ENCODE data around the gene GAPDH. TPM values are rescaled to one million over a fixed set of nuclear protein-coding genes. Genes with fewer than 3 reads are reported as not detected.
"Not testable (repeated sequence)": the region's sequence is repeated elsewhere in the genome, so short reads cannot be mapped to it uniquely, and the experiment has no call there.

Gene GAPDH
- total RNA-seq, 4 donors from 2014 or later, result 1,939 to 3,624 (median 2,830) TPM

DNA sequence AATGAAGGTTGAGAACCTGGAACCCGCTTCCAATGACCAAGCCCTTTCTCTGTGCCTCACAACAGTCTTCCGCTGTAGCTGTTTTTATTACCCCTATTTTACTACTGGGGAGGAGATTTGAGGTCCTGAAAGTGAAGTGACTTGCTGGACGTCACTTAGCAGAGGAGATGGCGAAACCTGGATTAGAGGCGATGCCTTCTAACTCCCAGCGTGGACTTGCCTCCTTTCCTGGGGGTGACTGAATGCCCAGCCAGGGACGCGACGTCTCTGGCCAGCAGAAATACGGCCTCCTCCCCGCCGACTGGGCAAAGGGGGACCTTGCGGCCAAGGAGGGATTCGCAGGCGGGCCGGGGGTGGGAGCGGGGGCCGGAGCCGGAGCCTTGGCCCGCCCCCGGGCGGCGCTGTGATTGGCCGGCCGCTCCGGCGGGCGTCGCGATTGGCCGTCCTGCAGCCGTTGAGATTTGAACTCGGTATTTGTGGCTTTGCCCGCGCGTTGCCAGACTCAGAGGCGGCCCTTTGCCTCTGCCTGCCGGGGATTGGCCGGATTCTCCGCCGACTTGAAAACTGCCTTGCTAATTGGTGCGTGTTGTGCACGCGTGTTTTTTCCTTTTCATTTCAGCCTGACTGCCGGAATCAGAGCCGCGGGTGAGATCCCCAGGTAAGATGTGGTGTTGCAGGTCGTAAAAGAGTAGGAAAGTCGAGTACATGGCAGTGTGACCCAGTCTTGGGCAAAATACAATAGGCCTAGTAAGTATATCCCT, 40.6 kb upstream of the GAPDH start, which contains the start of gene NCAPD2:
NCAPD2 (plus strand) TSS at position 606 of the 761 bp plus-strand sequence. CDS start 997 bp downstream, outside the sequence.
- H3K9me3 ChIP-seq, result no peaks in the 10 kb centered on the region
- peak within 1 kb of the TSS; percentile 73 to 85 (median 80) for H3K4me3 ChIP-seq
- H3K36me3 ChIP-seq, result peaks cover 0 to 25% (median 0%) of the 10 kb centered on the region in 3 donors
- peaks cover 0 to 18% (median 6%) of the 10 kb centered on the region in 4 donors for H3K4me1 ChIP-seq
- no peak for TF ChIP-seq POLR2A (IDR thresholded peaks at IDR 0.05)
- TF ChIP-seq, protein P1, sequence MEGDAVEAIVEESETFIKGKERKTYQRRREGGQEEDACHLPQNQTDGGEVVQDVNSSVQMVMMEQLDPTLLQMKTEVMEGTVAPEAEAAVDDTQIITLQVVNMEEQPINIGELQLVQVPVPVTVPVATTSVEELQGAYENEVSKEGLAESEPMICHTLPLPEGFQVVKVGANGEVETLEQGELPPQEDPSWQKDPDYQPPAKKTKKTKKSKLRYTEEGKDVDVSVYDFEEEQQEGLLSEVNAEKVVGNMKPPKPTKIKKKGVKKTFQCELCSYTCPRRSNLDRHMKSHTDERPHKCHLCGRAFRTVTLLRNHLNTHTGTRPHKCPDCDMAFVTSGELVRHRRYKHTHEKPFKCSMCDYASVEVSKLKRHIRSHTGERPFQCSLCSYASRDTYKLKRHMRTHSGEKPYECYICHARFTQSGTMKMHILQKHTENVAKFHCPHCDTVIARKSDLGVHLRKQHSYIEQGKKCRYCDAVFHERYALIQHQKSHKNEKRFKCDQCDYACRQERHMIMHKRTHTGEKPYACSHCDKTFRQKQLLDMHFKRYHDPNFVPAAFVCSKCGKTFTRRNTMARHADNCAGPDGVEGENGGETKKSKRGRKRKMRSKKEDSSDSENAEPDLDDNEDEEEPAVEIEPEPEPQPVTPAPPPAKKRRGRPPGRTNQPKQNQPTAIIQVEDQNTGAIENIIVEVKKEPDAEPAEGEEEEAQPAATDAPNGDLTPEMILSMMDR (IDR thresholded peaks at IDR 0.05), result peak in 5 of 6 experiments; percentile 40 to 66 (median 65)
- peak; percentile 94 to 98 (median 96) for DNase-seq
- peak within 1 kb of the TSS; percentile 94 to 97 (median 95) for H3K27ac ChIP-seq
- no peaks in the 10 kb centered on the region for H3K27me3 ChIP-seq

DNA sequence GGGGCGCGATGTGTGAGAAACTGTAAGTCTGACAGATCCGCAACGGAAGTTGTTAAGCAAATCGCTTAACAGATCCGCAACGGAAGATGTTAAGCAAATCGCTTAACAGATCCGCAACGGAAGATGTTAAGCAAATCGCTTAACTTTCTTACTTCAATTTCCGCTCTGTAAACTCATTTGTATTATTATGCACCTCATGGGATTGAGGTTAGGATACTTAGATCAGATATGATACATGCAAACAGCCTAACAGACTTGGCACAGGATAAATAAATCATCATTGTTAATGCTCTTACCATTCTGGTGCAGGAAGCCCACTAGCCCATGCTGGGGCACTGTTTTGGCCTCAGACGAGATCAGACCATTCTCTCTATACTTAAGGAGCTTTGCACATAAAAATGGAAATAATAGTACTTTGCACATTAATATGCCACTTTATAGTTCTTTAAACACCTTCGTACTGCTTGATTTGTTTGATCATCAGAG, 40.0 kb upstream of the GAPDH start:
- TF ChIP-seq POLR2A (IDR thresholded peaks at IDR 0.05), result no peak
- TF ChIP-seq, protein P1 (IDR thresholded peaks at IDR 0.05), result no peak
- Histone ChIP-seq H3K36me3 (peaks cover 0 to 31% (median 0%) of the 10 kb centered on the region in 3 donors), H3K27ac (peak overlapping the region; percentile 94 to 97 (median 95)), H3K4me3 (peak overlapping the region; percentile 73 to 85 (median 80)), H3K9me3 (no peaks in the 10 kb centered on the region), H3K4me1 (peaks cover 0 to 18% (median 6%) of the 10 kb centered on the region in 4 donors), H3K27me3 (no peaks in the 10 kb centered on the region)
- DNase-seq, result no peak

DNA sequence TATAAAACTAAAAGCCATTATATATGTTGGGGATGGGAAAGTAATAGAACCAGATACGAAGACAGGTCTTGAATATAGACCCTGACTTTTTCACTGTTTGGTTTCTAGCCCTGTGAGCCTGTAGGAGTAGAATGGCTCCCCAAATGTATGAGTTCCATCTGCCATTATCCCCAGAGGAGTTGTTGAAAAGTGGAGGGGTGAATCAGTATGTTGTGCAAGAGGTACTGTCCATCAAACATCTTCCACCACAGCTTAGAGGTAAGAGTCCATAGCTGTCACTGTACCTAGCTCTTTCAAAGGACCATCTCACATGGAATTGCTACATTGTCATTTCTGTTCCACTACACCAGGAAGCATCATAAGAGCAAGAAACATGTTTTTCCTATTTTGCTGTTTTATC, 39.3 kb upstream of the GAPDH start:
- DNase-seq, result no peak
- no peaks in the 10 kb centered on the region for H3K9me3 ChIP-seq
- H3K4me3 ChIP-seq, result peak overlapping the region in 1 of 4 donors; percentile 73
- TF ChIP-seq, protein P1 (IDR thresholded peaks at IDR 0.05), result no peak
- no peak for TF ChIP-seq POLR2A (IDR thresholded peaks at IDR 0.05)
- H3K4me1 ChIP-seq, result peaks cover 0 to 18% (median 6%) of the 10 kb centered on the region in 4 donors
- peak overlapping the region in 2 of 4 donors; percentile 94 for H3K27ac ChIP-seq
- no peaks in the 10 kb centered on the region for H3K27me3 ChIP-seq
- H3K36me3 ChIP-seq, result peaks cover 0 to 38% (median 0%) of the 10 kb centered on the region in 3 donors

- not testable (repeated sequence) for H3K27me3 ChIP-seq, DNase-seq, H3K4me3 ChIP-seq, H3K27ac ChIP-seq, H3K9me3 ChIP-seq
- peaks cover 0 to 34% (median 0%) of the 10 kb centered on the region in 3 donors for H3K36me3 ChIP-seq
- H3K4me1 ChIP-seq, result peaks cover 0 to 17% (median 5%) of the 10 kb centered on the region in 4 donors
These were observed 37.0 kb upstream of the GAPDH start for GRCh38 chr12:6497291-6497690.

- Histone ChIP-seq H3K9me3 (no peaks in the 10 kb centered on the region), H3K27me3 (no peaks in the 10 kb centered on the region), H3K27ac (no peak overlapping the region), H3K4me1 (peaks cover 0 to 3% (median 0%) of the 10 kb centered on the region in 4 donors), H3K36me3 (peaks cover 0 to 39% (median 0%) of the 10 kb centered on the region in 3 donors), H3K4me3 (no peak overlapping the region)
- no peak for DNase-seq
- TF ChIP-seq, protein P1 (IDR thresholded peaks at IDR 0.05), result no peak
- no peak for TF ChIP-seq POLR2A (IDR thresholded peaks at IDR 0.05)
These were observed 33.9 kb upstream of the GAPDH start for GRCh38 chr12:6500466-6500865.

Measured in Peyer's patch (tissue), 4 donors.